Panc1 (cell line): ENCODE measurements around the gene HACD1.

Source experiments
- CTCF ChIP-seq: fragments of 450-650 bp; IDR thresholded peaks from 2 replicates; pipeline ENCODE4 v1.5.1; 2017; ENCODE audit warnings: mild to moderate bottlenecking
- POLR2AphosphoS5 ChIP-seq: IDR thresholded peaks from 2 replicates; pipeline ENCODE4 v1.6.1; 2012; ENCODE audit warnings: mild to moderate bottlenecking, low read depth, low read length, moderate library complexity
- REST ChIP-seq, 2 experiments: IDR thresholded peaks; 2 replicates each; pipeline ENCODE4 v1.6.1; 2011 to 2012; ENCODE audit warnings: low read depth in 2 of 2, control low read depth in 1 of 2, low read length in 1 of 2, mild to moderate bottlenecking in 1 of 2, moderate library complexity in 1 of 2; ENCODE audit not compliant: insufficient read depth in 1 of 2

- TF ChIP-seq CTCF, result no peak
- TF ChIP-seq REST (IDR thresholded peaks at IDR 0.05; ENCODE audit: insufficient read depth in 1 of 2, low read depth in 2 of 2, low read length in 1 of 2), result no peak
- TF ChIP-seq POLR2AphosphoS5, result no peak
These were observed 52.3 kb downstream of the HACD1 start for GRCh38 chr10:17564911-17565310.
